HuH-7 (cell line): ENCODE data around the gene CDY2B.
"Not testable (repeated sequence)": the region's sequence is repeated elsewhere in the genome, so short reads cannot be mapped to it uniquely, and the experiment has no call there.

Experiments used
- DNase-seq: peaks from one replicate; pipeline ENCODE4 v3.0.0; 2011; ENCODE audit warnings: low spot score

CDY2B gene, protein sequence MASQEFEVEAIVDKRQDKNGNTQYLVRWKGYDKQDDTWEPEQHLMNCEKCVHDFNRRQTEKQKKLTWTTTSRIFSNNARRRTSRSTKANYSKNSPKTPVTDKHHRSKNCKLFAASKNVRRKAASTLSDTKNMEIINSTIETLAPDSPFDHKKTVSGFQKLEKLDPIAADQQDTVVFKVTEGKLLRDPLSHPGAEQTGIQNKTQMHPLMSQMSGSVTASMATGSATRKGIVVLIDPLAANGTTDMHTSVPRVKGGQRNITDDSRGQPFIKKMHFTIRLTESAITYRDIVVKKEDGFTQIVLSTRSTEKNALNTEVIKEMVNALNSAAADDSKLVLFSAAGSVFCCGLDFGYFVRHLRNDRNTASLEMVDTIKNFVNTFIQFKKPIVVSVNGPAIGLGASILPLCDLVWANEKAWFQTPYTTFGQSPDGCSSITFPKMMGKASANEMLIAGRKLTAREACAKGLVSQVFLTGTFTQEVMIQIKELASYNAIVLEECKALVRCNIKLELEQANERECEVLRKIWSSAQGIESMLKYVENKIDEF

DNA sequence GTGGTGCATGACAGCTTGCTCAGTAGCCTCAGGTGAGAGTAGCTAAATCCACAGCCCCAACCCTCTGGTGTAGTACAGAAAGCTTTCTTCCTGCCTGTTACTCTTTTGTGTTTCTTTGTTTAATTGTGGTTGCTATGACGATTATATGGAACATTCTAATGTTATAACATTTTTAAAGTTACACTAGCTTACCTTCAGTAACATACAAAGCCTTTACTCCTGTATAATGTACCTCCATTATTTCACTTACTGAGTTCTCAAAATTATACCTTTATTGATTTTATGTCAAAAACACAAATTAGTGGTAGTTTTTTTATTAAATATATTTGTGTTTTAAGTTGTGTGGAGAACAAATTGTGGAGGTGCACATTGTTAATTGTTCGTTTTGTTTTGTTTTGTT, at the start of gene CDY2B:
TSS of gene CDY2B (minus strand) at position 101 of the 400 bp plus-strand sequence. CDS start 328 bp downstream, outside the sequence.
- DNase-seq = not testable (repeated sequence)

DNA sequence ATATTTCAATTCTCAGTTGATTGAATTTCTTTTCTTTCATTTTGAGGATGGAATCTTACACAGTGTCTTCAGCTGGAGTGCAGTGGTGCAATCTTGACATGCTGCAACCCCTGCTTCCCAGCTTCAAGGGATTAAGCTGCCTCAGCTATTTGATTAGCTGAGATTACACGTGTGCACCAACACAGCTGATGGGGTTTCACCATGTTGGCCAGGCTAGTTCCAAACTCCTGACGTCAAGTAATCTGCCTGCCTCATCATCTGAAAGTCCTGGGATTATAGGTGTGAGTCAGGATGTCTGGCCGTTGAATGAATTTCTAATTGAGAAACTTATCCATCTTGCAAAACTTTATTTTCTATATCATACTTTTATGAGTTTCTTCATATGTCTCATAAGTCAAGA, 28.0 kb upstream of the CDY2B start:
- DNase-seq = not testable (repeated sequence)

DNA sequence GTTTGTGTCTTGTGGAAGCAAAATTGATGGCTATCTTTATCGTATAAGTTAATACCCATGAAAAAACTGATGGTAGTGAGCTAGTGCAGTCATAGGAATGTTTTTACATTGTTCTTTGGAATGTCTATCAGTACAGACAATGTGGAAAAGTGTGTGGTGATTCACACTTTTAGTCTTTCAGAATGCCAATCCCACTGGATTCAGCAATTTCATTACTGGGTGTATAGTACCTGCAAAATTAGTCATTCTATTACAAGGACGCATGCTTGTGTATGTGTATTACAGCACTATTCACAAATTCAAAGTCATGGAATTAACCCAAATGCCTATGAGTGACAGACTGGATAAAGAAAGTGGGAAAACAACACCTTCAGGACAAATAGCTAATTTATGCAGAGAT, 27.3 kb upstream of the CDY2B start:
- not testable (repeated sequence) for DNase-seq

DNA sequence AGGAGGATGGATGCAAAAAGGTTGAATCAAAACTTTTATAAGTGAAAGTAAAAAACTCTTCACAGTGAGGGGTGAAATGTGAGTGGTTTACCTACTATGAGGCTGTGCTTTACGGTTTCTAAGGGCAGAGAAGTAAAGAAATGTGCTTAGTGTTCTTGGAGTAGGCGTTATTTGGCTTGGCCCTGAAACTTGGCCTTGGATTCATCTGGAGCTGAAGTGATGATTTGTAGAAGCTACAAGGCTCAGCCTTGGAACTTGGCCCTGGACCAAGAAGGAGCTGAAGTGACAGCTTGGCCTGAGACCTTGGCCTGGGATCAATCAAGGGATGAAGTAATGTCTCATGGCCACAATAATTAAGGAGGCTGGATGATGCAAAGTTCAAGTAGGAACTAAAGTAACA, 1.7 kb upstream of the CDY2B start:
- not testable (repeated sequence) for DNase-seq

DNA sequence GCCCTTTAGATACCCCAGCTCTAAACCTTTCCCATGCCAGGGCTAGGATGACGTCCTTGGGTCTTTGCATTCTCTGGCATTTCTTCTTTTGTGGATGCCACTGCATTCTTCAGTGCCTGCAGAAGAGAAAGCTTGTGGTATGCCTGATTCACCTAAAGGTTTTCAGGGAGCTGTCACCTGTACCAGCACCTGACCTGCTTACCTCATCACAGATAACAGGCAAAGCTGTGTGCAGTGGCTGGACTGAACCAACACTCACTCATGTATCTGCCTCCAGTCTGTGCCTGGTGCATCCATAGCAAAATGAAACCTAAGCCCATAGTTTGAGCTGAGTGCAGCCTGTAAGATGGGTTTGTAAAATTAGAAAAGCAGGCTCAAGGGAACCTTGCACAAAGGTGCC, 3.3 kb downstream of the CDY2B start:
- not testable (repeated sequence) for DNase-seq

DNA sequence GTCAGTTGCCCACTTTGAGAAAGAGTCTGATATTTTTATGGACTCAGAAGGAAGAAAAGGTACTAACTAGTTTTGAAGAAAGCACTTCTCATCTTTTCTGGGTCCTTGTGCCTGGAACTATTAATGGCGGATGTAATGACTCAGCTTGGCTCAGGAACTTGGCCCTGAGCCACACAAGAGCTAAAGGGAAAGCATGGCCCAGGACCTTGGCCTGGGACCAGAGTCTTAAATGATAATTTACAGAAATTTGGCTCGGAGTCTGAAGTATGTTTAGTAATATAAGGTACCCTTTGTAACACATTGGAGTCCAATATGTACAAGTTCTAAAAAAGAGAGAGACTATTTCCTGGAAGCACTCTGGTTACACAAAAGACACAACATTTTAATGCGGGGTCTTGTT, 4.6 kb downstream of the CDY2B start:
- DNase-seq = not testable (repeated sequence)

DNA sequence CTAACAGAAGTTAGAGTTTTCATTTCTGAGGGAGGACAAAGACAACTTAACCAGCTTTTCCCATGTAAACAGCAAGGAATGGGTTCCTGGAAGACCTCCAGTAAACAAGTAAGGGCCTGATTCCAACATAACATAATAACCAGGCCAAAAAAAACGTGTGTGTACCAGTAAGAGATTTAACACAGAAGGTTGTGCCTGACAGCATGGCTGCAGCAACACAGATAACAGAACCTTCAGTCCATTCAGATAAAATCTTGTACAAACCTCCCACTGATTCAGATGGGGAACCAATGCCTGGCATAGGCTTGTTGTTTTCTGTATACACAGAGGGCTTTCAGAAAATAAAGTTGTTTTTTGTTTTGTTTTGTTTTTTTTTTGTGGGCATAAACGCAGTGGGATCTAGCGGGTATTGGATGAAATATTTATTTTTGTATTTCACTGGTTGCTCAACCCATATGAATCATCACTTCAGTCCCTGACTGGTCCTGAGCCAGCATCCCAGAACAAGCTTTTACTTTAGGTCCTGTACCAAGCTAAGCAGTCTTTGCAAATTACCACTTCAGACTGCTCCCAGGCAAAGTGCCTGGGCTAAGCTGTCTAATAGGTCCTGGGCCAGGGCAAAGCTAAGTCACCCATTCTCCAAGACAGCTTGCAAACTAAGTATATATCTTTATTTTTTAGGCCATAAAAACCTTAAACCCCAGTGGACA, 8.7 kb downstream of the CDY2B start:
- DNase-seq = not testable (repeated sequence)

DNA sequence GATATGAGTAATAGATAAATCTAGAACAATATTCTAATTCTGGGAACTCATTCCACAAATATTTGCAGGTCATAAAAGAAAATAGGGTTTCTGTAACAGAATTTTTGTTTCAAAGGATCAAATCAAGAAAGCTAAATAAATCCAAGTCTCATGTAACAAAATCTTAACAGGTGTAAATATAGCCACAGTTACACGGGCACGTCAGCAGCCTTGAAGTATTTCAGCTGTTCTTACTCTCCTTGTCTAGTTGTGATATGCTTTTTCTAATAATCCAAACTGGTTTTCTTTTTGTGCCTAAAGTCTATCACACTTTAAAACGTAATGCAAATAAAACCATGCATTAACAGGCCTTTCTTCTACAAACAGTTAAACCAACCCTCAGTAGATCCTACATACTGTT, 9.3 kb downstream of the CDY2B start:
- not testable (repeated sequence) for DNase-seq

DNA sequence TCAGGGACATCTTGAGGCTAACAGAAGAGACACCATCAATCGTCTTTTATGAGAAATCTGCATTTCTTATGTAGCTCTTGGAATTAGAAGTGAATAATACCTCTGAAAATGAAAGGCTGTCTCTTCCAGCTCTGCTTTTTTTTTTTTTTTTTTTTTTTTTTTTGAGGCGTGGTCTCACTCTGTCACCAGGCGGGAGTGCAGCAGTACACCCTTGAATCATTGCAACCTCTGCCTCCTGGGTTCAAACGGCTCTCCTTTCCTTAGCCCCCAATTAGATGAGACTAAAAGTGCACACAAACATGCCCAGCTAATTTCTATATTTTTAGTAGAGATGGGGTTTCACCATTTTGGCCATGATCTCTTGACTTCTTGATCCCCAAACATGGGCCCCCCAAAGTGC, 12.2 kb downstream of the CDY2B start:
- not testable (repeated sequence) for DNase-seq

DNA sequence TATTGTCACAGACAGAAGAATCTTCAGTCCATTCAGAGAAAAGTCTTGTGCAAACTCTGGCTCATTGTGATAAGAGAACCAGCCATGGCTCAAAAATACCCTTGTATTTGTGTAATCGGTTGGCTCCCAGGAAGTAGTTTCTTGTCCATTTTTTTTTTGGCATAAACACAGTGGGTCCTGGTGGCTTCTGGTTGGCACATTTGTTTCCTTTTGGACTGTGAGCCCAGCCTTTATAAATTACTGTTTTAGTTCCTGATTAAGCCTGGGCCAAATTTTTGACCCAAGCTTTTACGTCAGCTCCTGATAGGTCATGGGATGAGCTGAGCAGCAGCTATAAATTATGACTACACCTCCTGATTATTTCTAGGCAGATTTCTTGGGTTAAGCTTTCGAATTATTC, 19.4 kb downstream of the CDY2B start:
- DNase-seq = not testable (repeated sequence)

DNA sequence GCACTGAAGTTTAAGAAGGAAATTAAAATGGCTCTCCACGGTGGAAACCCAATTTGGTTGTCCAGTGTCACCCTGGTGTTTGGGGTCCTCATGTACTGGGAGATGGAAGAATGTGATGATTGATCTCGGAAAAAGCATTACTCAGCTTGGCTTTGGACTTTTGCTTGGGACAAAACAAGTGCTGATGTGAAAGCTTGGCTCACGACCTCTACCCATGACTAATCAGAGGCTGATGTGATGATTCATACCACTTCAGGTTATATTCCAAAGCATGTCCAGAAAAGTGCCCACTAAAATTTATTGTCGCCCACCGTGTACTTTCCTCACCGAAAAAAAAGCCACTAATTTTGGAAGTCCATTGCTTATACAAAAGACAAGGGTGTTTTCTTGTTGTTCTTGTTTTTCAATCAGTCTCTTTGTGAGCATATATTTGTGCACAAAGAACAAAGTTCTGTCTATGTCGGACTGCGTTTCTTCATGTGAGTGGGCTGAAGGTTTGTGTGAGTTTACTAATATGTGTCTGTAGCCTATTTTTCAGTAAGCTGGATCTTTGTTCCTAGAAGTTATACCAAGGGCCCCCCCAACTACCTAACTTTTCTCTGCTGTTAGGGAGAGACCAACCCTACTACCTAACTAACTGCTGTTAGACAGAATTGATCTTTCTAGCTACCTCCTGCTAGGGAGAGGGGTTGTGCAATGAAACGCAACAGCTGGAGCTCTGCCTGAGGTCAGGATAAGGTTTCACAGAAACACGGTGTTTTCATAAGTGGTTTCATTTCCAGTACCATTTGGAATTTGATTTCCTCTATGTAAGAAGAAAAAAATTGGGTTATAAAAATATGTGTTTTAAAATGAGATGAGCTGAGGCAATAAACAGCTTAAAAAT, 22.8 kb downstream of the CDY2B start:
- DNase-seq = not testable (repeated sequence)

DNA sequence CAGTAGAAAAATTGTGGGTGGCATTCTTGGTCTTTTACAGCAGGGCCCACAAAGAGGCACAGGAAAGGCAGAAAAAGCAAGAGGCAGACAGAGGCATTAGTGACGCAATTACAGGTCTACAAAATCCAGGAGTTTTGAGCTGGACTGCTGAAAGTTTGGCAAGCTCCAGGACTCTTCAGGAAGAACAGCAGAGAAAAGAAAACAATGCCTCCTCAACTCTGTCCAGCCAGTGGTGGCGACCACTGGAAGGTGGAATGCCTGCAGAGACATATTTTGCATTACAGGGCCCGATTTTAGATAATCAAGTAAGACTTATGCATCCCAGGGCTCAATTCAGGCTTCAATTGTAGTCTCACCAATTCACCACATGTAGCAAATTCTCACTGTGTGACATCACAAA, 23.5 kb downstream of the CDY2B start:
- DNase-seq = not testable (repeated sequence)

DNA sequence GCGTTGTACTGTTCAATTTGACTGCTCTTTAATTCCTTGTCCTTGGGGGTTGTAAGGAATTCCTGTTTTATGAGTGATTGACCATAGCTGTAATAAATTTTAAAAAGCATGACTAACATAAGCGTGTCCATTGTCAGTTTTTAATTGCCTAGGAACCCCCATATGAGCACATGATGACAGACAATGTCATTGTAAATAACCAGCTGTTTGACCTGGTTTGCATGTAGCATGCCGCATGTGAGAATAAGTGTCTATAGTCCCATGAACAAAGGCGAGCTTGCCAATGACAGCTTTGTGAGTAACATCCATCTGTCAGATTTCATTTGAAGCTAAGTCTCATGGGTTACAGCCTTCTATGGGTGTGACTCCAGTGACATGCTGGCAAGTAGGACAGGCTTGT, 30.9 kb downstream of the CDY2B start:
- DNase-seq = not testable (repeated sequence)

DNA sequence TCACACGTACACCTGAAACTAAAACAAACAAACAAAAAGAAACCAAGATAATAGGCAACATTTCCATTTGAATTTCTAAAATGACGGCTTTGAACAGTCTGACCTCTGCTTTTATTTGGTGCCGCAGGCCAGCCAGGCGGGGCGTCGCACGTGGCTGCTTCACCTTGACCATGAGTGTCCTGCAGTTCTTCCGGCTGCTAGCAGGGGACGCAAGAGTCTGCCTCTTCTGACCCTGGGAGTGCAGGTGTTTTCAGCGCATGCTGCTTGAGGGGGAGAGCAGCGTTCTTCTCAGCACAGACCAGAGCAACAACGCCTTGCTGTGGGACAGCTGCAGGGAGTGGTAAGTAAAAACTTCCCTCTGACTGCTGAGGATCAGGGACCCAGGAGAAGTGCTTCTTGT, 47.9 kb downstream of the CDY2B start:
- not testable (repeated sequence) for DNase-seq
